ENCODE measurements around the gene TAS2R10.
"Not testable (repeated sequence)": the region's sequence is repeated elsewhere in the genome, so short reads cannot be mapped to it uniquely, and the experiment has no call there.

TAS2R10 gene, protein sequence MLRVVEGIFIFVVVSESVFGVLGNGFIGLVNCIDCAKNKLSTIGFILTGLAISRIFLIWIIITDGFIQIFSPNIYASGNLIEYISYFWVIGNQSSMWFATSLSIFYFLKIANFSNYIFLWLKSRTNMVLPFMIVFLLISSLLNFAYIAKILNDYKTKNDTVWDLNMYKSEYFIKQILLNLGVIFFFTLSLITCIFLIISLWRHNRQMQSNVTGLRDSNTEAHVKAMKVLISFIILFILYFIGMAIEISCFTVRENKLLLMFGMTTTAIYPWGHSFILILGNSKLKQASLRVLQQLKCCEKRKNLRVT

GRCh38 chr12:10826258-10826657, at the start of gene TAS2R10:
Gene TAS2R10 (minus strand): TSS chr12:10826358. CDS start chr12:10826269, 89 bp downstream.
- no peak for DNase-seq (ENCODE audit: low read depth)

DNA sequence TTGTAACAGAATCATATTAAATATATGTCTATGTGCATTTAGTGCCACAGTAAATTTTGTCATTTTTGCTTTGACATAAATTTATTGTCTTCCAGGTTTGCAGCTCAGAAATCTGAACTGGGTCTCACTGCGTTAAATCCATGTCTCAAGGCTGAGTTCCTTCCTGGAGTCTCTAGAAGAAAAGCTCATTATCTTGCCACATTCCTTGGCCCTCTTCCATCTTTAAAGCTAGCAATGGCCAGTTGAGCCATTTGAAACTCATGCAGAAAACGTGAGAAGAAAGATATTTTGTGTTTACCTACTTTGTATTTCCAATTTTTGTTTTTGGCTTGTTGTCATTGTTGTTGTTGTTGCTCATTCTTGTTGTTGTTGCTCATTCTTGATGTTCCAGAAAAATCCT, 47.2 kb upstream of the TAS2R10 start:
- DNase-seq (ENCODE audit: low read depth) = no peak

DNA sequence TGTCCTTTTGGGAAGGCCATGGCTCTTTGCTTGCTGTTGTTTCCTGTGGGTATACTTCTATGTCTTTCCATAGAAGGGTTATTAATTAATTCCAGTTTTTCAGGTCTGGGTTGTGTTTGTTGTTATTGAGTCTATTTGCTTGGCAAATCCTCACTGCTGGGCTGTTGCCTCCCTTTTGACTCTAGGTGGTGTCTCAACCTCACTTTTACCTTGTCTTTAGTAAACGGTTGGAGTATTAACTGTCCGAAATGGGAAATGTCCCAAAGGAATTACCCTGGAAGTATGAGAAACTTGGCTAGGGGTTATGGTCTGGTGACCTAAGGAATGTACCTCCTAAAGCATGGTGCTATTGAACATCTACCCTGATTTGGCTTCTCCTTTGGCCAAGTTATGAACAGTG, 41.2 kb upstream of the TAS2R10 start:
- DNase-seq (ENCODE audit: low read depth) = no peak

DNA sequence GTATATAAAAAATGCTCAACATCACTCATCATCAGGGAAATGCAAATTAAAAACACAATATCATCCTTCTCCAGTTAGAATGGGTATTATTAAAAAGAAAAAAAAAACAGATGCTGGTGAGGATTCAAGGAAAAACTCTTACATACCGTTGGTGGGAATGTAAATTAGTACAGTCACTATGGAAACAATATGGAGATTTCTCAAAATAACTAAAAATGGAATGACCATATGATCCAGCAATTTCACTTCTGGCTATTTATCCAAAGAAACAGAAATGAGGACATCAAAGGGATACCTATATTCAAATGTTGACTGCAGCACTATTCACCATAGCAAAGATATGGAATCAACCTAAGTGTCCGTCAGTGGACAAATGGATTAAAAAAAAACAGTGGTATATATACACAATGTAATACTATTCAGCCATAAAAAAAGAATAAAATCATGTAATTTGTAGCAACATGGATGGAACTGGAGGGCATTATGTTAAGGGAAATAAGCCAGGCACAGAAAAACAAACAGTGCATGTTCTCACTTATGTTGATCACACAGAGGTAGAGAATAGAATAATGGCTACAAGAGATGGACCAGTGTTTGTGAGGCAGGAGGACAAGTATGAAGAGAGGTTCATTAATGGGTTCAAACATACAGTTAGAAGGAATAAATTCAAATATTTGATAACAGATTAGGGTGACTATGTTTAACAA, 37.5 kb upstream of the TAS2R10 start:
- no peak for DNase-seq (ENCODE audit: low read depth)

DNA sequence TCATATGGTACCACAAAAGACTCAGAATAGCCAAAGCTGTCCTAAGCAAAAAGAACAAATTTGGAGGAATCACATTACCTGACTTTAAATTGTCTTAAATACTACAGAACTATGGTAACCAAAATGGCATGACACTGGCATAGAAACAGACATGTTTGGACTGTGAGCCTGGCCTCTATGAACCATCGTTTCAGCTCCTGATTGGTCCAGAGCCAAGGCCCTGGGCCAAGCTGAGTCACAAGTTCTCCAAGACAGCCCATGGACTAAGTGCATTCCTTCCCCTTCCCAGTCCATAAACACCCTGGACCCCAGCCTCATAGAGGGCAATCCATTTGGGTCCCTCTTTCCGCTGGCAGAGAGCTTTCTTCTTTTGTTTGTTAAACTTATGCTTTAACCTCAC, 35.2 kb upstream of the TAS2R10 start:
- no peak for DNase-seq (ENCODE audit: low read depth)

DNA sequence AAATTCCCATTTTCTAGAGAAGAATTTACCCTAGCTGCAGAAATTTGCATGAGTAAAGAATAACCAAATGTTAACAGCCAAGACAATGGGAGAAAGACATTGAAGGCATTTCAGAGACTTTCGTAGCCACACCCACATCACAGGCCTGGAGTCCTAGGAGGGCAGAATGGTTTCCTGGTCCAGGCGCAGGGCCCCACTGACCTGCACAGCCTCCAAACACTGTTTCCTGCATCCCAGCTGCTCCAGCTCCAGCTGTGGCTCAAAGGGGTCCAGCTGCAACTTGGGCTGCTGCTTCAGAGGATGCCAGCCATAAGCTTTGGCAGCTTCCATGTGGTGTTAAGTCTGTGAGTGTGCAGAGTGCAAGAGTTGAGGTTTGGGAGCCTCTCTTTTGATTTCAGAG, 29.6 kb upstream of the TAS2R10 start:
- no peak for DNase-seq (ENCODE audit: low read depth)

DNA sequence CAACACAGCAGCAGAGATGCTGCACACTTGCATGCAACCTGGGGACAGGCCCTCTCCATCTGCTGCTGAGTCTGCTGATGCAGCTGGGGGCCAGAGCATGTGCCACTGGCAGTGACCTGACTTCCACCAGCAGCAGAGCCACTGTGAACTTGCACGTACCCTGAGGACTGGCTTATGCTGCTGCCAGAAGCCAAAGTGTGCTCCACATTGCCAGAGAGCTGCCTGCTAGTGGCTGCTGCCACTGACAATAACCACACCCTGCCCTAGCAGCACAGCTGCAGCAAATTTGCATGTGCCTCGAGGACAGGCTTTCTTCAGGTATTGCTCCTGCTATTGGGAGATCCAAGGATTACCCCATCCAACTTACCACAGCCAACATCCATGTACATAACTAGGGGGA, 27.6 kb upstream of the TAS2R10 start:
- no peak for DNase-seq (ENCODE audit: low read depth)

DNA sequence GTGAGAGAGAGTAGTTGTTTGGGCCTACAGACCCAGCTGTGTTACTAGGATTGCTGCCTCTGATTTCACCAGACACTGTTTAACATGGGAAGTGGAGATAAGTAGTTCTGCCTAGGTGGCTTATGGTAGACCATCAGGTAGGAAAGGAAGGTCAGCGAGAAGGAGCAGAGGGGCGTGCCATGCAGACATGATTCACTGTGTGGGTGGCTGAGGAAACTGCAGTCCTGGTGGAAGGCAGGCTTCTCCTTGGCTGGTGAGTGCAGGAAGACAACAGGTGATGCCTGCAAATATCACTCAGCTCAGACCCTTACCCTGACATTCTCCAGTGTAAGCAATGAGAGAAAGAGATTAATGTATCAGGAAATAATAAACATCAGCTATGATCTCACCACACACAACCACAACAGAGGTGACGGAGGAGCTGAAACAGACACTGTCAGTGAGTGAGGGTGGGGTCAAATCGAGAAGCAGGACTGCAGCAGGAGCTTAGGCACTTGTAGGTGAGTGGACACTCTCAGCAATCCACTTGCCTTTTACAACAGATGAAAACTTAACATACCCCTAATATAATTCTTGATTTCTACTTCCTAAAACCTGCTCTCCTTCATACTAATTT, 25.2 kb upstream of the TAS2R10 start:
- DNase-seq (ENCODE audit: low read depth) = no peak

DNA sequence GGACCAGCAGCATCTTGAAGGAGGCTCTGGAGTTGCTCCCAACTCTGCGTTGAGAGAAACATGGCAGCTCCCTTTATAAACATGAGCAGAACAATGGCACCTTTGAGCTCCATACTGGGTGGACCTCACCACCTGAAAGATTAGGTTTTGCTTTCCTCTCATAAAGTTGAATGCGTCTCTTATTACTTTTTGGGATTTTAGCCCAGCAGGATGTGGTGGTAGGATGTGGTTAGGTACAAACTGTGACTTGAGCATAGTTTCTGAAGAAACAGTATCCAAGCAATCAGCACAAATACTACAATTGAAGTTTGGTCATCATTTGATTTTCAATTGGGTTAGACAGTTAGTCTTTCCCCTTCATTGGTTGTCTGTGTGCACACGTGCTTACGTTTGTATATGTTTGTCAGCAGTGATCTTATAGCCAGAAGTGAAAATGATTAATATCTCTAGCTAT, 23.3 kb upstream of the TAS2R10 start, which contains the start of gene PRR4:
PRR4 (minus strand) TSS at position 51 of the 454 bp plus-strand sequence; CDS start at position 13, 38 bp downstream.
- DNase-seq (ENCODE audit: low read depth) = no peak

GRCh38 chr12:10847744-10848143, 21.6 kb upstream of the TAS2R10 start:
- DNase-seq (ENCODE audit: low read depth) = no peak

DNA sequence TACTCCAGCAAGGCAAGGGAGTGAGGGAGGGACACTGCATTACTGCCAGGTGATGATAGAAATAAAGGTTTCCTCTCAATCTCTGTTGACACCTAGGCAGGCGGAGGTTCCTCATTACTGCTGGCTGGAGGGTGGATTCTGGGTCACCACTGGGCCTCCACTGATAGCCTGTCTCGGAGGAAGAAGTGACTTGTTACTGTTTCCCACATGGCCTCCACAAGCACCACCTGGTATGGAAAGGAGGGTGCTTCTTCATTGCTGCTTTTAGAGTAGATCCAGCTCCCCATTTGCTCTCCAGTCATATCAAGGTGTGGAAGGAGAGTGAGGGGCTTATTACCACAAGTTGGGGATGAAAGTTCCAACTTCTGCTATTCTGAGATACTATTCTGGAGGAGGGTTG, 16.7 kb upstream of the TAS2R10 start:
- no peak for DNase-seq (ENCODE audit: low read depth)

DNA sequence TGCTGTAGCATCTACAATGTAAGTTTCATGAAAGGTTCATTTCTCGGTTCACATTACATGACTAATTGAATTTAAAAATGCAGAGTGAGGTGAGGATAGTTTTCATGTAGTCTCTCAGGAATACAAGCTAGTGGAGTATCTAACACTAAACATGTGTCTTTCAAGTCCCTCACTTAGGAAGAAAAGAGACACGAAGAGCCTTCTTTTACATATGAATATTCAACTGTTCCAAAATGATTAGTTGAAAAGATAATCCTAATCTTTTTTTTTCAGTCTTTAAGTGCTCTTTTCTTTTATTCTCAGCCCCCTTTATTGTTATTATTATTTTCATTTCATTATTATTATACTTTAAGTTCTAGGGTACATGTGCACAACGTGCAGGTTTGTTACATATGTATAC, 12.3 kb upstream of the TAS2R10 start:
- DNase-seq (ENCODE audit: low read depth) = no peak

DNA sequence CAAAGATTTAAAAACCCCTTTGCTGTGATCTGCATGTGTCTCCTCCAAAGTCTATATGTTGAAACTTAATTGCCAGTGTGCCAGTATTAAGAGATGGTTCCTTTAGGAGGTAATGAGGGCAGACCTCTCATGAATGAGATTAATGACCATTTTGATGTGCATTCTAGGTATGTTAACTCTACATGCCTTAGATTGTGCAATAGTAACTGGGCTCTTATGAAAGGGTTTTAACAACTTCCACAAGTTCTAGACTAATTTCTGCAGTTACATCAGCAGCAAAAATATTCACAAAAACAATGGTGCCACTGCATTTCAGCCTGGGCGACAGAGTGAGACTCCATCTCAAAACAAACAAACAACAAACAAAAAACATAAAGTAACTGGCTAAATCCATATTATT, 3.8 kb upstream of the TAS2R10 start:
- no peak for DNase-seq (ENCODE audit: low read depth)

DNA sequence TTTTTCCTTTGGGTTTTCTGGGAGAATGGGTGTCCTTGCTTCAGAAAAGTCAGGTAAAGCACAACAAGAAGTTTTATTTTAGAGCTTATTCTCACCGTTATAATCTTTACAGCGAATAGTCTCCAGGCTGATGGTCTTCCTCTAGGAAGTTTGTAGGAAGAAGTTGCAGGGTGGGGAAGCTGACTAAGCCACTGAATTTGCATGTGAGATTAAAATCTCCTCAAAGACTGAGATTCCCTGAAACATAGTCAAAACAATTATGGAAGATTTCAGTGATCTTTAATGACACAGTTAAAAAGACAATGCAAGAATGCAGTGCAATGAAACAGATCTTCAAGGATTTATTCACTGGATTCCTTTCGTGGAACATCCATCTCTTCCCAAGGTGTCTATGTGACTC, 1.2 kb downstream of the TAS2R10 start:
- no peak for DNase-seq (ENCODE audit: low read depth)

DNA sequence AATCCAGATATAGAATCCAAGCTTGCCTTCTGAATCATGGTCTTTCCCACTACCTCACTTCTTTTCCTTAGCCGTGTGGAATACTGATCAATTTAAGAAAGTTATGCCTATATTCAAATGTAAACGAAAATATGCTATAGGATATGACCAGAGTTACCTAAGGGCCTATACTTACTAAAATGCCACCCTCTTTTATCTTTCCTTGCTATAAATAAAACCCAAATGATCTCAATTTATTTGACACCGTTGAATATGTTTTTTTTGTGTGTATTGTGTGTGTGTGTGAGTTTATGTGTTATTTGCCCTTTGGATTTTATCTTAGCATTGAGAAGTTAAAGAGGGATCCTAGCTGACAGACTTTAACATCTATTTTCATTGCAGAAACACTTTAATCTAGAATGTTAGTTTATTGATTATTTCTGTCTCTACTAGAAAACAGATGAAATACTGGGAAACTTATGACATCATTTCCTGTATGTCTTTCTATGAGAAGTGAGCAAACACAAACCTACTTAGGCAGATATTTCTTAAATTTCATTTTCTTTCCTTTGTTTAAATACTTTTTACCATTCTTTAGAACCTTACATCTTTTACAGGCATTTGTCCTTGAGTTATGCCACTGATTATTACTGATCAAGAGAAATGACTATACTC, 14.1 kb downstream of the TAS2R10 start:
- no peak for DNase-seq (ENCODE audit: low read depth)

- DNase-seq (ENCODE audit: low read depth) = no peak
These were observed 16.1 kb downstream of the TAS2R10 start, which contains the start of gene TAS2R9 for GRCh38 chr12:10810068-10810467. Gene TAS2R9 (minus strand): TSS chr12:10810168. CDS start chr12:10810075, 93 bp downstream.

- no peak for DNase-seq (ENCODE audit: low read depth)
These were observed 19.0 kb downstream of the TAS2R10 start, which contains the start of gene TAS2R8 for GRCh38 chr12:10807186-10807585. Gene TAS2R8 (minus strand): TSS chr12:10807286. CDS start chr12:10806980, 306 bp downstream.

DNA sequence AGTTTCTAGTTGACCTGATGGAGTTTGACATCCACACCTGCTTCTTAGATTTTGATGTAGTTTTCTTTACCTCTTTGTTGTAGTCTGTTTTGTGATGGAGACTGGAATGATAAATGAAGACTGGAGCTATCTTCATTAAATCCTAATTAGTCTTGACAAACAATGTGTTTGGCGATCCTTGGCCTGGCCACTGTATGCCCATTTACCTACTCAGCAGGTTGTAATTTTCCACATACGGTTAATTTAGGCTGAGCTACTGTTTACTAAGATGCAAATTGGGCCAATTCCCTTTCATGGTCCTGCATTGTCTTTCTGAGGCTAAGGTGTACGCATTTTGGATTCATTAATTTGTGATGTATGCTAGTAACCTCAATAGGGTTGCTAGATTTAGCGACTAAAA, 23.6 kb downstream of the TAS2R10 start, which contains the start of gene TAS2R7:
TAS2R7 (minus strand) TSS at position 41 of the 400 bp plus-strand sequence. CDS start 57 bp downstream, outside the sequence.
- DNase-seq (ENCODE audit: low read depth) = no peak

- no peak for DNase-seq (ENCODE audit: low read depth)
These were observed 24.4 kb downstream of the TAS2R10 start for GRCh38 chr12:10801741-10802140.

DNA sequence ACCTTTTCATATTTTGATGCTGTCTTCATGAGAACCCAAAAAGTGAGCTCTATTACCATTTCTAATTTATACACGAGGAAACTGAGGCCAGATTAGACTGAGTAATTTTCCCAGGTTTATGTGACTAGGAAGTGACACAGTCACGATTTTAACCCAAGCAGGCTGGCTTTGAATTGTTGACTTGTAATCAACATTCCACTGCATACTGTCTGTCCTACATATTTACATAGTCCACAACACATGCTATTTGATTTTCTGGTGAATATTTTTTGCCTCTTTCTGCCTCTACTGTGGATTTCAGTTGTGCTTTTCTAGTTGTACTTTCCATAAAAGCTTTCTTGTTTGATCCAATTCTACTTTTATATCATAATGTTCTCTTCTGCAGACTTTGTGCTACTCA, 31.9 kb downstream of the TAS2R10 start:
- no peak for DNase-seq (ENCODE audit: low read depth)

- DNase-seq (ENCODE audit: low read depth) = not testable (repeated sequence)
These were observed 34.4 kb downstream of the TAS2R10 start for GRCh38 chr12:10791769-10792168.

DNA sequence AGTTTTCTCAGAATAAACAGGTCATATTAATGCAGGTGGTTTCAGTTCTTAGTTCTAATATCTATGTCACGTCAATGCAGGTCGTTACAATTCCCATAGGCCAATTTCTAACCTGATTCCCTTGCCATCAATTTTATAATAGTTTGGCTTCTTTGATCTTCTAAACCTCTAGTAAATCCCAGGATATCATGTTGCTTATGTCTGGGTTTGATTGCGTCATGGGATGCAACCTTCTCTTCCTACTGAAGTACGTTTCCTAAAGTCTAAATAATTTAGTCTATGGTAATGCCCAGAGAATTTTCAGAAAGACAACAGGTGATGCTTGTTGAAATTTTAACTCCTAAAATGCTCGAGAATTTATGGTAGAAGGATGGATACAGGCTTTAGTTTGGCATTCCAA, 42.9 kb downstream of the TAS2R10 start:
- DNase-seq (ENCODE audit: low read depth) = no peak

All from activated T-helper 9 cell treated with anti-CD3 and anti-CD28 coated beads, Interleukin-2, amount 50 U/mL, for 16 hours (primary cell).